GM19452 (cell line): ENCODE measurements around the gene BTF3.

Experiments used
- ATAC-seq: cut with Tn5 transposase; IDR thresholded peaks from one replicate; pipeline ENCODE4 v1.9.1; 2021; ENCODE audit not compliant: unreplicated experiment

The BTF3 gene

GRCh38 chr5:73522989-73523388, 24.7 kb downstream of the BTF3 start:
- ATAC-seq, result no peak

- ATAC-seq, result no peak
Observed at GRCh38 chr5:73523861-73524260, 25.6 kb downstream of the BTF3 start.

- ATAC-seq, result no peak
Observed at GRCh38 chr5:73525606-73526203, 27.5 kb downstream of the BTF3 start.

- no peak for ATAC-seq
Observed at GRCh38 chr5:73528248-73528647, 30.0 kb downstream of the BTF3 start.

- no peak for ATAC-seq
Observed at GRCh38 chr5:73529081-73529480, 30.8 kb downstream of the BTF3 start.

- ATAC-seq, result no peak
Observed at GRCh38 chr5:73531356-73531755, 33.1 kb downstream of the BTF3 start.

- no peak for ATAC-seq
Observed at GRCh38 chr5:73532195-73532594, 34.0 kb downstream of the BTF3 start.

GRCh38 chr5:73534011-73534644, 35.9 kb downstream of the BTF3 start:
- no peak for ATAC-seq

- ATAC-seq, result no peak
Observed at GRCh38 chr5:73534971-73535370, 36.7 kb downstream of the BTF3 start.

- ATAC-seq, result no peak
Observed at GRCh38 chr5:73539730-73540129, 41.5 kb downstream of the BTF3 start.

GRCh38 chr5:73540192-73540591, 42.0 kb downstream of the BTF3 start:
- no peak for ATAC-seq

- ATAC-seq, result no peak
Observed at GRCh38 chr5:73542020-73542419, 43.8 kb downstream of the BTF3 start.

GRCh38 chr5:73544429-73545402, 46.5 kb downstream of the BTF3 start:
- ATAC-seq, result no peak

GRCh38 chr5:73545403-73545779, 47.1 kb downstream of the BTF3 start:
- ATAC-seq, result no peak

GRCh38 chr5:73550016-73550415, 51.8 kb downstream of the BTF3 start:
- ATAC-seq, result no peak

GRCh38 chr5:73552642-73553041, 54.4 kb downstream of the BTF3 start:
- ATAC-seq, result no peak
